Keratinocyte (primary cell): ENCODE measurements around the gene RIPPLY1. TPM values are rescaled to one million over a fixed set of nuclear protein-coding genes. Genes with fewer than 3 reads are reported as not detected.

Experiments used
- DNase-seq: peaks from one replicate; pipeline ENCODE4 v3.0.0-alpha.2; 2011; ENCODE audit warnings: low read depth, missing footprints, low spot score
- FAIRE-seq: peaks from 2 replicates; lab custom pipeline; 2011; peaks lifted over from hg19 to GRCh38; lab: Jason Lieb, UNC
- H2AFZ ChIP-seq: 2 replicates; pipeline ENCODE4 v1.6.0; 2012; ENCODE audit warnings: low read length, control low read depth, inconsistent platforms; ENCODE audit not compliant: control insufficient read depth
- H3K27ac ChIP-seq: 2 replicates; pipeline ENCODE4 v1.5.1; 2011; ENCODE audit warnings: low read length; ENCODE audit not compliant: control insufficient read depth, insufficient read depth
- H3K27me3 ChIP-seq: 3 replicates; pipeline ENCODE4 v1.6.0; 2011; ENCODE audit warnings: low read length; ENCODE audit not compliant: control insufficient read depth, insufficient read depth; ENCODE audit errors: extremely low read depth
- H3K36me3 ChIP-seq, 2 experiments: 2 replicates in 1 of 2; 3 replicates in 1 of 2; pipeline ENCODE4 v1.5.1; 2011; ENCODE audit warnings: low read length in 2 of 2, mild to moderate bottlenecking in 1 of 2; ENCODE audit not compliant: control insufficient read depth in 2 of 2, insufficient read depth in 2 of 2; ENCODE audit errors: extremely low read depth in 1 of 2
- H3K4me1 ChIP-seq: 3 replicates; pipeline ENCODE4 v1.5.1; 2011; ENCODE audit warnings: low read length; ENCODE audit not compliant: control insufficient read depth, insufficient read depth; ENCODE audit errors: extremely low read depth
- H3K4me2 ChIP-seq: 3 replicates; pipeline ENCODE4 v1.6.0; 2011; ENCODE audit warnings: low read depth, low read length; ENCODE audit not compliant: control insufficient read depth, insufficient read depth; ENCODE audit errors: extremely low read depth
- H3K4me3 ChIP-seq, 3 experiments: fragments of 200-600 bp in 1 of 3; sonication (generic) in 1 of 3; 2 replicates in 2 of 3; 3 replicates in 1 of 3; pipeline ENCODE4 v1.5.1; 2011 to 2016; ENCODE audit warnings: low read length in 3 of 3, mild to moderate bottlenecking in 3 of 3, control low read depth in 2 of 3, inconsistent platforms in 1 of 3, low read depth in 1 of 3, mixed read lengths in 1 of 3, mixed run types in 1 of 3, moderate library complexity in 1 of 3; ENCODE audit not compliant: control insufficient read depth in 2 of 3, insufficient read depth in 2 of 3; ENCODE audit errors: extremely low read depth in 1 of 3
- H3K79me2 ChIP-seq: 2 replicates; pipeline ENCODE4 v1.6.0; 2012; ENCODE audit warnings: low read length; ENCODE audit not compliant: control insufficient read depth, insufficient read depth
- H3K9ac ChIP-seq: 3 replicates; pipeline ENCODE4 v1.6.0; 2011; ENCODE audit warnings: low read length; ENCODE audit not compliant: control insufficient read depth, insufficient read depth; ENCODE audit errors: extremely low read depth
- H3K9me1 ChIP-seq: 3 replicates; pipeline ENCODE4 v1.6.0; 2011; ENCODE audit warnings: low read length; ENCODE audit not compliant: control insufficient read depth, insufficient read depth; ENCODE audit errors: extremely low read depth
- H3K9me3 ChIP-seq: 2 replicates; pipeline ENCODE4 v1.5.1; 2012; ENCODE audit warnings: low read depth, low read length; ENCODE audit not compliant: control insufficient read depth
- H4K20me1 ChIP-seq: 3 replicates; pipeline ENCODE4 v1.6.0; 2011; ENCODE audit warnings: low read length; ENCODE audit not compliant: control insufficient read depth, insufficient read depth; ENCODE audit errors: extremely low read depth
- CTCF ChIP-seq, 3 experiments: IDR thresholded peaks in 1 of 3; conservative IDR thresholded peaks in 1 of 3; optimal IDR thresholded peaks in 1 of 3; 2 replicates in 2 of 3; 3 replicates in 1 of 3; pipeline versions ENCODE3 to v1.5.1; 2011; ENCODE audit warnings: low read length in 3 of 3, mild to moderate bottlenecking in 3 of 3, moderate library complexity in 2 of 3, control low read depth in 1 of 3, inconsistent platforms in 1 of 3; ENCODE audit not compliant: insufficient read depth in 2 of 3; ENCODE audit errors: extremely low read depth in 1 of 3
- EZH2 ChIP-seq: IDR thresholded peaks from one replicate; pipeline ENCODE4 v1.6.1; 2012; ENCODE audit warnings: inconsistent platforms, mild to moderate bottlenecking, low read length, moderate library complexity
- dilution Hi-C: fragments of 300-500 bp; cut with MboI; formaldehyde crosslinking; loops from one replicate; pipeline ENCODE4 v1.7.0; 2020; ENCODE audit warnings: low sequenced_read_pairs; ENCODE audit not compliant: extremely low pct_ligation_motif_present
- polyA plus RNA-seq, 5 experiments: library from polyadenylated mRNA; depleted of rRNA in 3 of 5; stranded (reverse) in 3 of 5; stranded (forward) in 1 of 5; unstranded in 1 of 5; fragments of >200 nt; gene quantifications; 1 replicate in 1 of 5; 2 replicates in 3 of 5; 3 replicates in 1 of 5; pipeline versions ENCODE4 v1.2.1 to v1.2.3, GENCODE V29; 2011 to 2012; ENCODE audit warnings: missing spikeins in 2 of 5, low read depth in 1 of 5, low replicate concordance in 1 of 5

The RIPPLY1 gene
- polyA plus RNA-seq, 1 donor (not counting 4 experiments of a cell fraction or from before 2014, with no cell fraction given) = not detected

- no peaks in the 10 kb centered on the region for H4K20me1 ChIP-seq
- no peaks in the 10 kb centered on the region for H3K36me3 ChIP-seq
- no peak overlapping the region for H3K4me2 ChIP-seq
- no peak overlapping the region for H3K27ac ChIP-seq
- H3K4me3 ChIP-seq = no peak overlapping the region
- no peaks in the 10 kb centered on the region for H3K9me1 ChIP-seq
- no peak for TF ChIP-seq EZH2
- no peak for TF ChIP-seq CTCF (optimal IDR thresholded peaks at IDR 0.05 in 1 of 3, IDR thresholded peaks at IDR 0.05 in 1 of 3, conservative IDR thresholded peaks at IDR 0.05 in 1 of 3; ENCODE audit: extremely low read depth in 1 of 3, insufficient read depth in 2 of 3, low read length in 3 of 3)
- no peak overlapping the region for H3K9ac ChIP-seq
- DNase-seq = no peak
- H3K9me3 ChIP-seq = no peaks in the 10 kb centered on the region
- FAIRE-seq = no peak
- dilution Hi-C loops = no loop called here
- H2AFZ ChIP-seq = no peak overlapping the region
- no peaks in the 10 kb centered on the region for H3K79me2 ChIP-seq
- peaks cover 5% of the 10 kb centered on the region for H3K4me1 ChIP-seq
- peaks cover 5% of the 10 kb centered on the region for H3K27me3 ChIP-seq
Measured at GRCh38 chrX:106927023-106927422, 23.9 kb upstream of the RIPPLY1 start.

GRCh38 chrX:106921637-106922036, 18.5 kb upstream of the RIPPLY1 start:
- FAIRE-seq (no peak), DNase-seq (no peak)
- Histone ChIP-seq H3K36me3 (no peaks in the 10 kb centered on the region), H4K20me1 (no peaks in the 10 kb centered on the region), H2AFZ (no peak overlapping the region), H3K4me2 (no peak overlapping the region), H3K9ac (no peak overlapping the region), H3K27me3 (peaks cover 7% of the 10 kb centered on the region), H3K9me1 (no peaks in the 10 kb centered on the region), H3K4me3 (no peak overlapping the region), H3K4me1 (peaks cover 19% of the 10 kb centered on the region), H3K79me2 (no peaks in the 10 kb centered on the region), H3K27ac (no peak overlapping the region), H3K9me3 (no peaks in the 10 kb centered on the region)
- TF ChIP-seq EZH2 (no peak), CTCF (optimal IDR thresholded peaks at IDR 0.05 in 1 of 3, IDR thresholded peaks at IDR 0.05 in 1 of 3, conservative IDR thresholded peaks at IDR 0.05 in 1 of 3; ENCODE audit: extremely low read depth in 1 of 3, insufficient read depth in 2 of 3, low read length in 3 of 3) (no peak)
- dilution Hi-C loops = no loop called here
